K562 (cell line): ENCODE data around the gene QARS1. TPM values are rescaled to one million over a fixed set of nuclear protein-coding genes. Genes with fewer than 3 reads are reported as not detected.

Experiments
- DMBX1 ChIP-seq: fragments of 250-450 bp; sonication (Bioruptor Pico); IDR thresholded peaks from 2 replicates; pipeline ENCODE4 v1.8.0; 2022; ENCODE audit warnings: inconsistent platforms, mild to moderate bottlenecking, moderate library complexity, borderline replicate concordance
- ETS1 ChIP-seq: conservative IDR thresholded peaks from 2 replicates; pipeline ENCODE4 v1.6.1; 2011; ENCODE audit warnings: low read depth, mild to moderate bottlenecking, low read length; ENCODE audit not compliant: control insufficient read depth
- FOXK2 ChIP-seq, 2 experiments: fragments of 450-650 bp; IDR thresholded peaks in 1 of 2; conservative IDR thresholded peaks in 1 of 2; 2 replicates each; pipeline ENCODE4 v1.6.1; 2016; ENCODE audit warnings: low read depth in 2 of 2, mild to moderate bottlenecking in 1 of 2
- FUS ChIP-seq: fragments of 200-400 bp; formaldehyde crosslinking; optimal IDR thresholded peaks from 2 replicates; pipeline ENCODE3; 2017; ENCODE audit warnings: low read depth, low read length
- GTF3C2 ChIP-seq: IDR thresholded peaks from 3 replicates; pipeline ENCODE4 v1.6.1; 2011; ENCODE audit warnings: borderline replicate concordance, mild to moderate bottlenecking, moderate library complexity; ENCODE audit not compliant: insufficient read length; ENCODE audit errors: extremely low read depth
- HMBOX1 ChIP-seq: sonication (generic); IDR thresholded peaks from 2 replicates; pipeline ENCODE4 v1.6.1; 2016
- KDM1A ChIP-seq, 2 experiments: fragments of 450-650 bp; IDR thresholded peaks; 2 replicates each; pipeline ENCODE4 v1.6.1; 2016; ENCODE audit warnings: mild to moderate bottlenecking in 2 of 2
- MAFF ChIP-seq: IDR thresholded peaks from 2 replicates; pipeline ENCODE4 v1.6.1; 2012; ENCODE audit warnings: low read length, improper control_type of control experiment
- RHOXF2B ChIP-seq: fragments of 250-450 bp; sonication (Bioruptor Pico); conservative IDR thresholded peaks from 2 replicates; pipeline ENCODE4 v1.5.1; 2021
- SNRNP70 ChIP-seq: fragments of 200-400 bp; formaldehyde crosslinking; optimal IDR thresholded peaks from 2 replicates; pipeline ENCODE3; 2017; ENCODE audit warnings: low read depth, low read length
- THRAP3 ChIP-seq: fragments of 450-650 bp; IDR thresholded peaks from 2 replicates; pipeline ENCODE4 v1.6.1; 2016; ENCODE audit warnings: mild to moderate bottlenecking, inconsistent platforms, borderline replicate concordance
- YY1 ChIP-seq, 3 experiments: IDR thresholded peaks; 2 replicates each; pipeline ENCODE4 v1.6.1; 2011; ENCODE audit warnings: low read length in 2 of 3, mild to moderate bottlenecking in 2 of 3, moderate library complexity in 2 of 3, borderline replicate concordance in 1 of 3, control low read depth in 1 of 3, low read depth in 1 of 3; ENCODE audit not compliant: insufficient read depth in 3 of 3, insufficient replicate concordance in 2 of 3, control insufficient read depth in 1 of 3, insufficient read length in 1 of 3; ENCODE audit errors: extremely low read depth in 1 of 3
- ZKSCAN8 ChIP-seq: fragments of 200-800 bp; sonication (Bioruptor generic); IDR thresholded peaks from 2 replicates; pipeline ENCODE4 v1.6.1; 2016; ENCODE audit warnings: missing genetic modification characterization, missing compliant biosample characterization
- ZNF239 ChIP-seq: fragments of 250-450 bp; sonication (Bioruptor Pico); IDR thresholded peaks from 2 replicates; pipeline ENCODE4 v1.4.0; 2020; ENCODE audit warnings: mild to moderate bottlenecking
- ZNF347 ChIP-seq: fragments of 450-650 bp; formaldehyde crosslinking; IDR thresholded peaks from 2 replicates; pipeline ENCODE4 v1.4.0; 2020; ENCODE audit warnings: low read depth, mild to moderate bottlenecking, moderate library complexity
- ZNF551 ChIP-seq: fragments of 250-450 bp; sonication (Bioruptor Pico); IDR thresholded peaks from 2 replicates; pipeline ENCODE4 v1.5.0; 2021; ENCODE audit warnings: mild to moderate bottlenecking, moderate library complexity
- ZNF695 ChIP-seq: fragments of 450-650 bp; formaldehyde crosslinking; IDR thresholded peaks from 2 replicates; pipeline ENCODE4 v1.4.0; 2020; ENCODE audit warnings: mild to moderate bottlenecking, moderate library complexity
- ZNF696 ChIP-seq: fragments of 250-450 bp; sonication (Bioruptor Pico); conservative IDR thresholded peaks from 2 replicates; pipeline ENCODE4 v1.4.0; 2020; ENCODE audit warnings: mild to moderate bottlenecking, moderate library complexity
- polyA plus RNA-seq, 8 experiments: library from polyadenylated mRNA; depleted of rRNA in 4 of 8; stranded (reverse) in 5 of 8; unstranded in 3 of 8; fragments of >200 nt; fragmentation: Nextera tagmentation in 2 of 8; fragmentation: Illumina TruSeq in 1 of 8; extraction: Ambion mirVana in 2 of 8; extraction: Trizol in 1 of 8; gene quantifications; 2 replicates each; pipeline versions ENCODE4 v1.2.1 to v1.2.3, GENCODE V29; 2011 to 2014; ENCODE audit warnings: inconsistent platforms in 1 of 8, missing spikeins in 1 of 8
- total RNA-seq, 7 experiments: library from RNA; depleted of rRNA in 6 of 7; stranded (reverse); fragments of >200 nt in 6 of 7; fragmentation: Illumina TruSeq in 2 of 7; extraction: Trizol in 2 of 7; gene quantifications; 2 replicates each; pipeline versions ENCODE4 v1.2.1 to v1.2.3, GENCODE V29; 2011 to 2021; ENCODE audit warnings: low replicate concordance in 1 of 7

QARS1 gene
- total and polyA plus RNA-seq, 9 of the 15 experiments (the other 6 are each of a cell fraction or from before 2014, with no cell fraction given): 148 to 310 (median 273) TPM

- TF ChIP-seq ETS1: 0 out of 2 replicates have a peak, but pooled peaks have one; percentile 14
- TF ChIP-seq RHOXF2B (CRISPR knock-in tag): no peak
- no peak for TF ChIP-seq KDM1A (IDR thresholded peaks at IDR 0.05)
- TF ChIP-seq MAFF: peak; percentile 91; the same call in 1 of the 2 replicates
- no peak for TF ChIP-seq ZNF347 (CRISPR knock-in tag)
- TF ChIP-seq ZNF551 (CRISPR knock-in tag): no peak
- TF ChIP-seq ZNF239 (CRISPR knock-in tag): no peak
- TF ChIP-seq FOXK2 (conservative IDR thresholded peaks at IDR 0.05 in 1 of 2, IDR thresholded peaks at IDR 0.05 in 1 of 2; ENCODE audit: low read depth in 2 of 2): peak; percentile 96 to 98
- no peak for TF ChIP-seq DMBX1 (CRISPR knock-in tag)
- TF ChIP-seq YY1 (IDR thresholded peaks at IDR 0.05; ENCODE audit: borderline replicate concordance in 1 of 3, control insufficient read depth in 1 of 3, extremely low read depth in 1 of 3, insufficient read depth in 3 of 3, insufficient read length in 1 of 3, insufficient replicate concordance in 2 of 3, low read depth in 1 of 3, low read length in 2 of 3): peak; percentile 88 to 97 (median 93)
- no peak for TF ChIP-seq FUS
- TF ChIP-seq THRAP3: no peak
- no peak for TF ChIP-seq ZNF696 (CRISPR knock-in tag)
- TF ChIP-seq SNRNP70: no peak
- TF ChIP-seq ZKSCAN8 (CRISPR knock-in tag): no peak
- TF ChIP-seq HMBOX1: peak; percentile 83; the same call in 1 of the 2 replicates
- no peak for TF ChIP-seq GTF3C2
- no peak for TF ChIP-seq ZNF695 (CRISPR knock-in tag)
Observed at GRCh38 chr3:49093853-49094767, 10.4 kb downstream of the QARS1 start, which contains the start of gene QRICH1 (continued).
